Measurements from ENCODE around the gene ARL6IP1. TPM values are rescaled to one million over a fixed set of nuclear protein-coding genes. Genes with fewer than 3 reads are reported as not detected.

The ARL6IP1 gene
- total RNA-seq = 100 to 1,000 TPM in 2 of 4 donors, 10 to 100 TPM in 2; 68.7 to 337 (median 107) TPM

GRCh38 chr16:18801145-18801972, at the start of gene ARL6IP1:
Gene ARL6IP1 (minus strand): TSS chr16:18801549. CDS start chr16:18801466, 83 bp downstream.
- intact Hi-C loops (cut with DNase I; ENCODE audit: low total_unique reads) = no loop called here
- Histone ChIP-seq H3K9me3 (no peaks in the 10 kb centered on the region), H3K27ac (peak within 1 kb of the TSS; percentile 89 to 90), H3K4me1 (no peaks in the 10 kb centered on the region), H3K27me3 (no peaks in the 10 kb centered on the region), H3K36me3 (no peaks in the 10 kb centered on the region), H3K4me3 (peak within 1 kb of the TSS; percentile 67 to 100)
- DNase-seq = peak; percentile 99
- peak; percentile 97 to 99 for TF ChIP-seq POLR2A (IDR thresholded peaks at IDR 0.05)
- TF ChIP-seq, protein P1, sequence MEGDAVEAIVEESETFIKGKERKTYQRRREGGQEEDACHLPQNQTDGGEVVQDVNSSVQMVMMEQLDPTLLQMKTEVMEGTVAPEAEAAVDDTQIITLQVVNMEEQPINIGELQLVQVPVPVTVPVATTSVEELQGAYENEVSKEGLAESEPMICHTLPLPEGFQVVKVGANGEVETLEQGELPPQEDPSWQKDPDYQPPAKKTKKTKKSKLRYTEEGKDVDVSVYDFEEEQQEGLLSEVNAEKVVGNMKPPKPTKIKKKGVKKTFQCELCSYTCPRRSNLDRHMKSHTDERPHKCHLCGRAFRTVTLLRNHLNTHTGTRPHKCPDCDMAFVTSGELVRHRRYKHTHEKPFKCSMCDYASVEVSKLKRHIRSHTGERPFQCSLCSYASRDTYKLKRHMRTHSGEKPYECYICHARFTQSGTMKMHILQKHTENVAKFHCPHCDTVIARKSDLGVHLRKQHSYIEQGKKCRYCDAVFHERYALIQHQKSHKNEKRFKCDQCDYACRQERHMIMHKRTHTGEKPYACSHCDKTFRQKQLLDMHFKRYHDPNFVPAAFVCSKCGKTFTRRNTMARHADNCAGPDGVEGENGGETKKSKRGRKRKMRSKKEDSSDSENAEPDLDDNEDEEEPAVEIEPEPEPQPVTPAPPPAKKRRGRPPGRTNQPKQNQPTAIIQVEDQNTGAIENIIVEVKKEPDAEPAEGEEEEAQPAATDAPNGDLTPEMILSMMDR (IDR thresholded peaks at IDR 0.05) = peak; percentile 92 to 97 (median 94)

GRCh38 chr16:18846416-18846815, 45.1 kb upstream of the ARL6IP1 start:
- intact Hi-C loops (cut with DNase I; ENCODE audit: low total_unique reads) = no loop called here
- Histone ChIP-seq H3K27me3 (no peaks in the 10 kb centered on the region), H3K9me3 (no peaks in the 10 kb centered on the region), H3K4me1 (no peaks in the 10 kb centered on the region), H3K36me3 (no peaks in the 10 kb centered on the region), H3K4me3 (no peak overlapping the region), H3K27ac (no peak overlapping the region)
- no peak for DNase-seq
- TF ChIP-seq, protein P1 (IDR thresholded peaks at IDR 0.05) = no peak
- TF ChIP-seq POLR2A (IDR thresholded peaks at IDR 0.05) = no peak

DNA sequence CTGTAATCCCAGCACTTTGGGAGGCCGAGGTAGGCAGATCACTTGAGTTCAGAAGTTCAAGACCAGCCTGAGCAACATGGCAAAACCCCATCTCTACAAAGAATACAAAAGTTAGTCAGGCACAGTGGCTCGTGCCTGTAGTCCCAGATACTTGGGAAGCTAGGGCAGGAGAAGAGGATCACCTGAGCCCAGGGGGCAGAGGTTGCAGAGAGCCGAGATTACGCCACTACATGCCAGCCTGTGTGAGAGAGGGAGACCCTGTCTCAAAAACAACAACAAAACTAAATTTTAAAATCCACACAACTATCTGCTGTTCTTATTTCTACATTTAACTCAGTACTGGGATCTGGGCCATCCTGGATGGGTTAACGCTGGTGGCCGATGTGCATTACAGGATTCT, 41.2 kb upstream of the ARL6IP1 start:
- intact Hi-C loops (cut with DNase I; ENCODE audit: low total_unique reads) = no loop called here
- no peaks in the 10 kb centered on the region for H3K36me3 ChIP-seq
- no peaks in the 10 kb centered on the region for H3K9me3 ChIP-seq
- TF ChIP-seq POLR2A (IDR thresholded peaks at IDR 0.05) = no peak
- TF ChIP-seq, protein P1 (IDR thresholded peaks at IDR 0.05) = no peak
- no peaks in the 10 kb centered on the region for H3K27me3 ChIP-seq
- H3K4me3 ChIP-seq = no peak overlapping the region
- no peak for DNase-seq
- no peak overlapping the region for H3K27ac ChIP-seq
- H3K4me1 ChIP-seq = no peaks in the 10 kb centered on the region

- no peak overlapping the region for H3K4me3 ChIP-seq
These were observed 40.6 kb upstream of the ARL6IP1 start for GRCh38 chr16:18841833-18842525.

More at GRCh38 chr16:18841833-18842525, 40.6 kb upstream of the ARL6IP1 start:
- intact Hi-C loops (cut with DNase I; ENCODE audit: low total_unique reads) = no loop called here
- Histone ChIP-seq H3K9me3 (no peaks in the 10 kb centered on the region), H3K27me3 (no peaks in the 10 kb centered on the region), H3K27ac (no peak overlapping the region), H3K36me3 (no peaks in the 10 kb centered on the region), H3K4me1 (no peaks in the 10 kb centered on the region)
- DNase-seq = no peak
- TF ChIP-seq POLR2A (IDR thresholded peaks at IDR 0.05) = no peak
- TF ChIP-seq, protein P1 (IDR thresholded peaks at IDR 0.05) = no peak

All from uterus (tissue), 4 donors.